OCI-M1 (cell line): ENCODE measurements around the gene SLC50A1.

Source experiments
- DNase-seq: peaks from one replicate; lab custom pipeline; 2025; lab: John Stamatoyannopoulos, UW

The SLC50A1 gene

DNA sequence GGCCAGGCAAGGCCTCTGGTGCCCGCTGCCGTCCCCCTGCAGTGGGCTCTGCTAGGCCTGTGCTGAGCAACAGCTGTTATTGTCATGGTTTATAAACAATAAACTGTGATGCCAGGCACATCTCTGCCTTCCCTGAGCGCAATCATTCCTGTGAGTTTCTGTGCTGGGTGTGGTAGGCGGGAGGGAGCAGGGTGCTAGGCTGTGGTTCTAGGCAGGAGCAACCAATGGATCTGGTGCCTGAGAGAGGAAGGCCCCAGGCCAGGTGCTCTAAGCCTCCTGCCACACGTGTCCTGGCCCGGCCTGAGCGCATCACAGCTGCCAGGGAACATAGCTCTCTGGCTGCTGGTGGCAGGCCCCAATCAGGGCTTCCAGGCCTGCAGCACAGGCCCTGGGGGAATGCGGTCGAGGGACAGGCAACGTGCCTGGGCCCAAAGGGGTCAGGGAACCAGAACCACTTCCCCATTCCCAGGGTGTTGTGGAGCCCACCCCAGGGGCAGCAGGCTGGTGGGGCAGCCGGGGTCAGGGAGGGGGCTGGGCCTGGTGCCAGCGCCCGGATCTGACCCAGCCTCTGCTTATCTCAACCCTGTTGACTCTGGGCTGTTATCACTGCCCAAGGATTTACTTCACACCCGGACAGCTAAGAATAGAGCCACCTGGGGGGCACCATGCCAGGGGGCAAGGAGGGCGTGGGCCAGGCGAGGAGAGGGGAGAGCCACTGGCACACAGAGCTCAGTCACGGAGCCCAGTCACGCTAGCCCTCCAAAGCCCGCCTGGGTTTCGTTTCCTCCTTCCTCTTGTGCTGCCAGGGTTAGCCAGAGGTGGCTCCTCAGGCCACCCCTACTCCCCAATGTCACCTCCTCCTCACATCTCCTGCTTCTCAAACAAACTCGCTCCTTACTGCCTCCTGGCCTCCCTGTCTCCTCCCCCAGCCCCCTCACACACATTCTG, 49.5 kb downstream of the SLC50A1 start:
- peak; percentile 67 for DNase-seq

DNA sequence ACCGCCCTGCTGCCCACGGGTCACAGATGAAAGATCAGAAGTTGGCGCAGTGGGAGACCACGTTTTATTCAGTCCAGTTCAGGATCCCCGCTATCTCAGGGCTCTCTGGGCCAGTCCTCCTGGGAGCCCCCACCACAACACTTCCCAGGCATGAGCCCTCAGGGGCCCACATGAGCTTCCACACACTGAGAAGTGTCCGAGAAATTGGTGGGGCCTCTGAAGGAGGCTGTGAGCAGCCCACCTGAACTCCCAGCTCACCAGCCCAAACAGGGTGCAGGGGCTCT, 50.1 kb downstream of the SLC50A1 start:
- DNase-seq = no peak

DNA sequence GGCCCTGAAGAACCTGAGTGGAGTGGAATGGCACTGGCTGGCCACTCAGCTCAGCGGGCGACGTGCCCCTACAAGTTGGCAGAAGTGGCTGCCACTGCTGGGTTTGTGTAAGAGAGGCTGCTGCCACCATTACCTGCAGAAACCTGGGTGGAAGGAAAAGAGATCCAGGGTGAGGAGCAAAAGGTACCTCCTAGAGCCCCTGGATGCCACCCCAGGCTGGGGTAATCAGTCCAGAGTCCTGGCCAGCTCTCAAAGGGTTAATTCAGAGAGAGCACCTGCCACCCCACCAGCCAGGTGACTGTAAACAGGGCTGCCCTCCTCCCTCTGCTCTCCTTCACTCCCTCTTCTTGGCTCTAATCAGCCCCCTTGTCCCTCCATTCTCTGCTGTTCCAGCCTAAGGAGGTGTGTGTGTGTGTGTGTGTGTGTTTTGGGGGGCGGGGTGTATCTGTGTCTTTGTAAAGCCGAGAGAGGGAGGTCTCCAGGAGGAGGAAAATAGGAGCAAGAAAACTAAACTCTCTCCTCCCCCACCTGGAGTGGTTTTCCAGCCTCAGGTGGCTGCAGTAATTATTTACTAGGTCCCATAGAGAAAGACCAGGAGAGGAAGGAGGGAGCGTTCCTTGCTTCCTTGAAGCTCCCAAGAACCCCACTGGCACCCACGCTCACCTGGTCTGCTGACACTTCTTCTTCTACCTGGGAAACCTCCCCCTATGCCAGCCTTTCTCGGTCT, 50.6 kb downstream of the SLC50A1 start:
- no peak for DNase-seq

DNA sequence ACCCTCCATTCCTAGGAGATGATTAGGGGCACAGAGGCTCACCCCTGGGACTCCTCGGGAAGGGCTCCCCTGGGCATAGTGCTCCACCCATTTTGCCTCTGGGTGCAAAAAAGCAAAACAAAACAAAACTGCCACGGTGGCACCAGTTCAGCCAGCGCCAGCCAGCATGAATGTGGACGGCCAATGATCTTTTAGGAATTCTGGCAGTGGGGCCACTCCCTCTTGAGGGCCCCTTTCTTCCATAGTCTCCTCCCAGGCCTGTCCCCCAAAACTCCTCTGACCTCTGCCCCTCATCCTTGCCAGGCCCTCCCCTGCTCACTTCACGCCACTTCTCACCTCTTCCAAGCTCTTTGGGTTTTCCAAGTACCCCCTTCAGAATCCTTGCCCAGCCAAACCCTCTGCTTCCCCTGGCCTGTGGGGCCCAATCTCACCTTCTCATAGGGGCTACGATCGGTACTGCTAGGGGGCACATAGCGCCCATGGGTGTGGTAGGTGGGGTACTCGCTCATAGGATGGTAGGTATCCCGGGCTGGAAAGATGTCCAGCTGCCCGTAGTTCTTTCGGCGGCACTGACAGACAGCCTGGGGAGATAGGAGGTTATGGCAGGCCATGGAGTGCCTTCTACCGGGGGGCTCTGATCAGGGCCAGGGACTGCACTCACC, 51.3 kb downstream of the SLC50A1 start:
- no peak for DNase-seq

DNA sequence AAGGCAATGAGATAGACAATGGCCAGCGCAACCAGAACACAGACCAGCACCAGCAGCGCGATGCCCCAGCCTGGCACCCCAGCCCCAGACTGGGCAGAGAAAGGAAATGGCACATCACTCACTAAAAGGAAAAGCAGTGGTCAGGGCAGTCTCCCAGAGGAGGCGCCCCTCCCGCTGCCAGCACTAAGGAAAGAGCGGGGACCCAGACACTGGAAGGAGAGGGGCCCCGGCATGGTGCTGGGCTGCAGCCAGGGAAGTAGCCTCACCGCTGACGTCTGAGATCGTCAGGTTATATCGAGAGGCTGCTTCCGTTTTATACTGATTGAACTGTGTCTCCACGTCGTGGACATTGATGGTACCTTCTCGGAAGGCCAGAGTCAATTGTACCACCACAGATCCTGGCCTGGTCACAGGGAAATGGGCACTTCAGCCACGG, 51.8 kb downstream of the SLC50A1 start:
- DNase-seq = no peak

DNA sequence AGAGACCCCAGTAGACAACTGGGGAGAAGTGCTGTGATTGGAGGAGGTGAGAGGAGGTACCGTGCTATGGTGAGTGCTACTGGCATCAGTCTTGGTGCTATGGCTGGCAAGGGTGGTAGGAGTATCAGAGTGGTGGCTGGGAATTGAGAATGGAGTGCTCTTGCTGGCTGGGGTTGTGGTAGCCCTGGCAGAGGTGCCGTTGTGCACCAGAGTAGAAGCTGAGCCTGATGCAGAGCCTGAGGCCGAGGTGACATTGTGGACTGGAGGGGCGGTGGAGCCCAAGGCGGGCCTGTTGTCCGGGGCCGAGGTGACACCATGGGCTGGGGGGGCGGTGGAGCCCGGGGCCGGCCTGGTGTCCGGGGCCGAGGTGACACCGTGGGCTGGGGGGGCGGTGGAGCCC, 52.6 kb downstream of the SLC50A1 start:
- DNase-seq = no peak
